HG03442 (cell line): ENCODE results near the gene ZSCAN10.
"Not testable (repeated sequence)": the region's sequence is repeated elsewhere in the genome, so short reads cannot be mapped to it uniquely, and the experiment has no call there.

Source experiments
- ATAC-seq: cut with Tn5 transposase; IDR thresholded peaks from one replicate; pipeline ENCODE4 v1.9.1; 2021; ENCODE audit warnings: mild to moderate bottlenecking, moderate library complexity; ENCODE audit not compliant: unreplicated experiment

The ZSCAN10 gene

GRCh38 chr16:3098459-3099394, at the start of gene ZSCAN10:
Gene ZSCAN10, minus strand, starts transcription at chr16:3099294. Its CDS starts 6,357 bp downstream, at chr16:3092937.
- no peak for ATAC-seq

GRCh38 chr16:3148256-3149192, 49.4 kb upstream of the ZSCAN10 start:
- ATAC-seq = no peak

DNA sequence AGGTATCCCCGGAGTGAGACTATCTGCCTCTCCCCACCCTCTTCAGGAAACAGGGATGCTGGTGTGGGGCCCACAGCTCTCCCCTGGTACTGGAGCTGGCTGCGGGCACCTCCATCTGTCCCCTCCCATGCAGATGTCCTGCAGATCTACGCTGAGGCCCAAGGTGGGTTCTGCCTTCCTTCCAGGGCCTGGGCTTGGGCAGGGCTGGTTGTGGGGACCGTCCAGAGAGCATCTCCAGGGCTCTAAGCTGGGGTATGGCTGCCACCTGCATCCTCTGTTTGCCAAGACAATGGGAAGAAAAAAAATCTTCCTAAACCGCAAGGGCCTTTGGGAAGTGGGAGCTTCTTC, 48.6 kb upstream of the ZSCAN10 start:
- no peak for ATAC-seq

- no peak for ATAC-seq
Measured at GRCh38 chr16:3147046-3147756, 48.1 kb upstream of the ZSCAN10 start.

DNA sequence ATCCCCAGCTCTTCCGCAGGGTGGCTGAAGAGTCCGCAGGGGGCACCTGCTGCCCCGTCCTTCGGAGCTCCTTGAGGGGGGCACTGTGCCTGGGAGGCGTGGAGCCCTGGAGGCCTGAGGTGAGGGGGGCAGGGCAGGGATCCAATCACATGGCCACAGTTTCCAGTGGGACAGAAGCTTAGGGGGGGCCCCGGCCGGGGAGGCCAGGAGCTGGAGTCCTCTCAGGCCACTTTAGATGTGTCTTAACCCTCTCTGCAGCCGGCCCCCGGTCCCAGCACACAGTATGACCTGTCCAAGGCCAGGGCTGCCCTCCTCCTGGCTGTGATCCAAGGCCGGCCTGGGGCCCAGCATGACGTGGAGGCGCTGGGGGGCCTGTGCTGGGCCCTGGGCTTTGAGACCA, 46.6 kb upstream of the ZSCAN10 start:
- no peak for ATAC-seq

- ATAC-seq = no peak
Measured at GRCh38 chr16:3145151-3145550, 46.1 kb upstream of the ZSCAN10 start.

GRCh38 chr16:3144321-3144983, 45.4 kb upstream of the ZSCAN10 start:
- no peak for ATAC-seq

- no peak for ATAC-seq
Measured at GRCh38 chr16:3143598-3144320, 44.7 kb upstream of the ZSCAN10 start.

- ATAC-seq = no peak
Measured at GRCh38 chr16:3143189-3143588, 44.1 kb upstream of the ZSCAN10 start.

GRCh38 chr16:3142770-3143169, 43.7 kb upstream of the ZSCAN10 start:
- no peak for ATAC-seq

DNA sequence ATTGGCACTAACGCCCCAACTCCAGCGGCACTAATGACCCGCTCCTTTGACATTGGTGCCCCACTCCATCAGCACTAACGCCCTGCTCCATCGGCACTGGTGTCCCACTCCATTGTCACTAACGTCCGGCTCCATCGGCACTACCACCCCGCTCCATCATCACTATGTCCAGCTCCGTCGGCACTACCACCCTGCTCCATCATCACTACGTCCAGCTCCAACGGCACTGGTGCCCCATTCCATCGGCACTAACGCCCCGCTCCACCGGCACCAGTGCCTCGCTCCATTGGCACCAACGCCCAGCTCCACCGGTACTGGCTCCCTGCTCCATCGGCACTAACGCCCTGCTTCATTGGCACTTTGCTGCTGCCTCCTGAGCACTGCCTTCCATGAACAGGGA, 43.2 kb upstream of the ZSCAN10 start:
- no peak for ATAC-seq

DNA sequence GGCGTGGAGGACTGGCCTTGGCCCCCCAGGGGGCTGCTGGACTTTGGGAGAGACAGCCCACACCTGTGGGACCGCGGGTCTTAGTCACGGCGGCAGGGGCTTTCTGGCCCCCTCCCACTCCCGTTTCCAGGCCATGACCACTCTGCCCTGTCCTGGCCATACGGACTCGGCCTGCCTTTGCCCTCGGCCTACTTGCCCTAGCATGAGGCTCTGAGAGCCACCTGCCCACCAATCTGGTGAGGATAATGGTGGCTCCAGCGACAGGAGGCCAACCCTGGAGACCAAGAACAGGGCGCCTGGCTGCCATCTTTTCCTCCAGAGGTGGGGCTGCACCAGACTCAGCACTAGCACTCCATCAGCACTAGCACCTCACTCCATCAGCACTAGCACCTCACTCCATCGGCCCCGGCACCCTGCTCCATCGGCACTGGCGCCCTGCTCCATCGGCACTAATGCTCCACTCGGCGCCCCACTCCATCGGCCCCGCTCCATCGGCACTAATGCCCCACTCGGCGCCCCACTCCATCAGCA, 42.8 kb upstream of the ZSCAN10 start:
- ATAC-seq = no peak

DNA sequence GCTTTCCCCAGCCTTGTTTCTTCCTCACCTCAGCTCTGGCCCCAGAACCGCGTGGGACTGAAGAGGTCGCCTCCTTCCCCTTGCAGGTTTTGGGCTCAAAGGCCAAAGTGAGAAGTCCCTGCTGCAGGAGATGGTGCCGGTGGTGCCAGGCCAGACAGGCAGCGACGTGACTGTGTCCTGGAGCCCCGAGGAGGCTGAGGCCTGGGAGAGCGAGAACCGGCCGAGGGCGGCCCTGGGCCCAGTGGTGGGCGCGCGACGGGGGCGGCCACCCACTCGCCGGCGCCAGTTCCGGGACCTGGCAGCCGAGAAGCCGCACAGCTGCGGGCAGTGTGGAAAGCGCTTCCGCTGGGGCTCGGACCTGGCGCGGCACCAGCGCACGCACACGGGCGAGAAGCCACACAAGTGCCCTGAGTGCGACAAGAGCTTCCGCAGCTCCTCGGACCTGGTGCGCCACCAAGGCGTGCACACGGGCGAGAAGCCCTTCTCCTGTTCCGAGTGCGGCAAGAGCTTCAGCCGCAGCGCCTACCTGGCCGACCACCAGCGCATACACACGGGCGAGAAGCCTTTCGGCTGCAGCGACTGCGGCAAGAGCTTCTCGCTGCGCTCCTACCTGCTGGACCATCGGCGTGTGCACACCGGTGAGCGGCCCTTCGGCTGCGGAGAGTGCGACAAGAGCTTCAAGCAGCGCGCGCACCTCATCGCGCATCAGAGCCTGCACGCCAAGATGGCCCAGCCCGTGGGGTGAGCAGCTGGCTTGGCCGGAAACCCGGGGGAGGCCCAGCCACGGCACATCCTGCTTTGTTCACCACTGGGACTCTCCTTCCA, 41.7 kb upstream of the ZSCAN10 start:
- ATAC-seq = no peak

DNA sequence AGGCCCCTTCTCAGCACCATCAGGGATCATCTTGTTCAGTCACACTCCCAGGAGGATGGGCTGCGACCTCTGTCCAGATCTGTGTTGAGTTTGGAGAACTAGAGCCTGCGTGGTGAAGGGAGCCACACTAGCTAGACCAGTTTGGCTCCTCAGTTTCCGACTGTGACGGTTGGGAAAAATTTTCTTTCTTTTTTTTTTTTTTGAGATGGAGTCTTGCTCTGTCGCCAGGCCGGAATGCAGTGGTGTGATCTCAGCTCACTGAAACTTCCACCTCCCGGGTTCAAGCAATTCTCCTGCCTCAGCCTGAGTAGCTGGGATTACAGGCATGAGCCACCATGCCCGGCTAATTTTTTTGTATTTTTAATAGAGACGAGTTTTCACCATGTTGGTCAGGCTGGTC, 40.5 kb upstream of the ZSCAN10 start:
- not testable (repeated sequence) for ATAC-seq

GRCh38 chr16:3138823-3139426, 39.8 kb upstream of the ZSCAN10 start:
- no peak for ATAC-seq

DNA sequence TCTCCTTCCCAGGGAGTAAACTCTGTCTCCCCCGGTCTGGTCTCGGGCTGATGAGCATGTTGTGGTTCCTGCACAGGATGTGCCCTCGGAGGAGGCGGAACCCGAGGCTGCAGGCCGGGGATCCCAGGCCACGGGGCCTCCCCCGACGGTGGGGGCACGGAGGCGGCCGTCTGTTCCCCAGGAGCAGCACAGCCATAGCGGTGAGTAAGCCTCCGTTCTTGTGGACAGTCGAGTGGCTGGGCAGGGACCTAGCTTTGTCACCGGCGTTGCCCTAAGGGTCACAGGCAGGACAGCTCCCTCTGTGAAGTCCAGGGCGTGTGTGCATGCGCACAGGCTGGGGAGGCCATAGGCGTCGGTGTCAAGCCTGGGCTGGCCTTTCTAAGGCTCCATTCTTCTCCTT, 39.2 kb upstream of the ZSCAN10 start:
- no peak for ATAC-seq

- ATAC-seq = no peak
Measured at GRCh38 chr16:3137267-3137666, 38.2 kb upstream of the ZSCAN10 start.

DNA sequence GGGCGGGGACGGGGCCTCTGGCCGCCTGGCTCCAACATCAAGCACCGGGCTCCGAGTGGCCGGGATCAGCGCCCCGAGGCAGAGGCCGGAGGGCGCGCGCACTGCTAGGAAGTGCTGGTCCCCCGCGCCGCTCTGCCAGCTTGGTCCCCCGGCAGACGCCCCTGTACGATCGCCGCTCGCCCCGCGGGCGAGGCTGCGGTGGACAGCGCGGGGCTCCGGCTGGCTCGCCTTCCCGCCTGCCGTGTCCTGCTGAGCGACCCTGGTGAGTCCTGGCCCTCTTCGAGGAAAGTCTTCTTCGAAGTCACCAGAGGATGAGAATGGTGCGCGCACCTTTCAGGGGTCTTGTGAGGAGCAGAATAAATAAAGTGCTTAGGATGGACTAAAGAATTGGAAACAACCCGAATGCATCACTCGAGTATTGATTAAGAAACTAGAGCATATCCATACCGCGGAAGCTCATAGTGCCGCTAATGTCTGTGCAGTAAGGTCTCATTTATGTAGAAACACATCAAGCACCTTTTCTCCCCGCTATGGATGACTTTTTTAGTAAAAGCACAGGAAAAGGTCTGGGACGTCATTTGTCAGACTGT, 36.1 kb upstream of the ZSCAN10 start:
- no peak for ATAC-seq
